HL-60 (cell line): Measurements from ENCODE around the gene MBD3.

ENCODE experiments used
- CTCF ChIP-seq: IDR thresholded peaks from one replicate; pipeline ENCODE4 v1.5.1; 2011; ENCODE audit warnings: low read length, control low read depth, inconsistent platforms; ENCODE audit not compliant: insufficient read depth
- POLR2AphosphoS5 ChIP-seq: IDR thresholded peaks from 2 replicates; pipeline ENCODE4 v1.6.1; 2012; ENCODE audit warnings: low read depth
- REST ChIP-seq: IDR thresholded peaks from 2 replicates; pipeline ENCODE4 v1.6.1; 2012; ENCODE audit warnings: low read depth; ENCODE audit not compliant: insufficient replicate concordance
- SPI1 ChIP-seq: IDR thresholded peaks from 2 replicates; pipeline ENCODE4 v1.6.1; 2012; ENCODE audit warnings: low read depth, mild to moderate bottlenecking, borderline replicate concordance

DNA sequence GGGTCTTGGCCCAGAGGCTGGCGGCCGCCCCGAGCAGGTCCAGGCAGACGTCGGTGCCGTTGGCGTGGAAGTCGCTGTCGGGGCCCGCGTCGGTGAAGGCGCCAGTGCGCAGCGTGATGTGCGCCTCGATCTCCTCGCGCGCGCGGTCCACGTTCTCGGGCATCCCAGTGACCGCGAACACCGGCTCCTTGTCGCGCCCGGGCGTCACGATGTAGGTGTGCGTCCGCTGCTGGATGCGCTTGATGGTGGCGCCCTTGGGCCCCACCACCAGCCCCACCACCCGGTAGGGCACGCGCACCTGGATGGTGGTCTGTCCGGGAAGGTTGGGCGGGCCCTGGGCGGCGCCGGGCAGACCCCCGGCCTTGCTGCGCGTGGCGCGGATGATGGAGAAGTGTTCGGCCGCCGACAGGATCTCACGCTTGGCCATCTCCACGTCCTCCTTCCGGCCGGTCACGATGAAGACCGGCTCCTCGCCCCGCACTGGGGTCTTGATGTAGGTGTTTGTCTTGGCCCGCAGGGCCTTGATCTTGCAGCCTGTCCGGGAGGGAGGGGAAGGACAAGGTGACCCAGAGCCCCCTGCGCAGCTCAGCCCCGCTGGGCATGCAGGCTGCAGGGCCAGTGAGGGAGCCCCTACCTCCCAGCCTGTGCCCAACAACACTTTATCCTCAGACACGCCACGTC is 36.1 kb downstream of the MBD3 start:
- TF ChIP-seq CTCF (no peak), POLR2AphosphoS5 (no peak), REST (no peak), SPI1 (no peak)
